Testis (tissue), 2 donors: ENCODE measurements around the gene MALL.
"Not testable (repeated sequence)": the region's sequence is repeated elsewhere in the genome, so short reads cannot be mapped to it uniquely, and the experiment has no call there.

Source experiments
- POLR2A ChIP-seq: fragments of 450-650 bp; IDR thresholded peaks from one replicate; pipeline ENCODE4 v1.6.1; 2017; ENCODE audit warnings: antibody characterized with exemption, mild to moderate bottlenecking, moderate library complexity
- TF ChIP-seq, protein P1 (sequence below), 3 experiments: fragments of 450-650 bp in 2 of 3; fragments of 200-600 bp in 1 of 3; sonication (generic) in 1 of 3; IDR thresholded peaks; one replicate each; pipeline ENCODE4 v1.5.1; 2016 to 2019; ENCODE audit warnings: antibody characterized with exemption in 3 of 3, mild to moderate bottlenecking in 2 of 3, moderate library complexity in 1 of 3

DNA sequence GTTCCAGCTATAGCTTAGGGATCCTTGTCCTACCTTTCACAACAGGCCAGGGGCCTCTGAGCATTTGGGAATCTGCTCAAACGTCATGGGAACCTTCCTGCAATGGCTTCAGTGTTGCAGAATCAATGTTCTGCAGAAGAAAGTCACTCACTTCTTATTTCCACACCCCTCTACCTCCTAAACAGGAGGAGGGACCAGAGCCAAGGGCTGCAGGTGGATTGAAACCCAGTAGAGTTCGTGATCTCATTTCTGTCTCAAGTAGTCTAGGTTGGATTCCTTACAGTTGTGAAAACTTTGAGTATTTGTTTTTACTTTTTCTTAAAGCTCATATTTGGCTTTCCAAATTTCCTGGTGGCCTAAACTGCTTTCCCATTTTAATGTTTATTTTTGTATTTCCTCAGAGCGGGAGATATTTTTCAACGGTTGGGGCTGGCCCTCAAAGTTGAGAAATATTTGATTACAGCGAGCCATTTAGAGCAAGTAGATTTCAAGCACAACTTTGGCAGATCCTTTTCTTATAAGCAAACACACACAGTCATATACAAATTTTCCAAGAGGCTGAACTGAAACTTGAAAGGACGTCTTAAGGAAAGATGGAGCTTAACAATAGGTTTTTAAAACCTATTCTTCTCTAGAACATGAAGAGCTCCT, 20.6 kb downstream of the MALL start:
- TF ChIP-seq, protein P1, sequence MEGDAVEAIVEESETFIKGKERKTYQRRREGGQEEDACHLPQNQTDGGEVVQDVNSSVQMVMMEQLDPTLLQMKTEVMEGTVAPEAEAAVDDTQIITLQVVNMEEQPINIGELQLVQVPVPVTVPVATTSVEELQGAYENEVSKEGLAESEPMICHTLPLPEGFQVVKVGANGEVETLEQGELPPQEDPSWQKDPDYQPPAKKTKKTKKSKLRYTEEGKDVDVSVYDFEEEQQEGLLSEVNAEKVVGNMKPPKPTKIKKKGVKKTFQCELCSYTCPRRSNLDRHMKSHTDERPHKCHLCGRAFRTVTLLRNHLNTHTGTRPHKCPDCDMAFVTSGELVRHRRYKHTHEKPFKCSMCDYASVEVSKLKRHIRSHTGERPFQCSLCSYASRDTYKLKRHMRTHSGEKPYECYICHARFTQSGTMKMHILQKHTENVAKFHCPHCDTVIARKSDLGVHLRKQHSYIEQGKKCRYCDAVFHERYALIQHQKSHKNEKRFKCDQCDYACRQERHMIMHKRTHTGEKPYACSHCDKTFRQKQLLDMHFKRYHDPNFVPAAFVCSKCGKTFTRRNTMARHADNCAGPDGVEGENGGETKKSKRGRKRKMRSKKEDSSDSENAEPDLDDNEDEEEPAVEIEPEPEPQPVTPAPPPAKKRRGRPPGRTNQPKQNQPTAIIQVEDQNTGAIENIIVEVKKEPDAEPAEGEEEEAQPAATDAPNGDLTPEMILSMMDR (IDR thresholded peaks at IDR 0.05), result not testable (repeated sequence)
- not testable (repeated sequence) for TF ChIP-seq POLR2A
